H9 (cell line): ENCODE data around the gene BPIFB2. TPM values are rescaled to one million over a fixed set of nuclear protein-coding genes. Genes with fewer than 3 reads are reported as not detected.

ENCODE experiments used
- DNase-seq: peaks from one replicate; pipeline ENCODE4 v3.0.0-alpha.2; 2017
- H2AFZ ChIP-seq: one replicate; pipeline ENCODE4 v1.6.1; 2013; ENCODE audit warnings: mild to moderate bottlenecking, low read length, control low read depth, moderate library complexity
- H2AK5ac ChIP-seq: 2 replicates; pipeline ENCODE4 v1.6.1; 2013; ENCODE audit warnings: low read length, control low read depth, mixed read lengths; ENCODE audit not compliant: insufficient read length
- H2BK120ac ChIP-seq: one replicate; pipeline ENCODE4 v1.6.1; 2013; ENCODE audit warnings: low read depth, mild to moderate bottlenecking, low read length, control low read depth, inconsistent platforms; ENCODE audit not compliant: poor library complexity, severe bottlenecking
- H2BK12ac ChIP-seq: 2 replicates; pipeline ENCODE4 v1.6.1; 2013; ENCODE audit warnings: low read length, control low read depth, mixed read lengths, low read depth; ENCODE audit not compliant: insufficient read length
- H2BK15ac ChIP-seq: 2 replicates; pipeline ENCODE4 v1.6.1; 2013; ENCODE audit warnings: low read depth, low read length, control low read depth
- H2BK20ac ChIP-seq: one replicate; pipeline ENCODE4 v1.6.1; 2013; ENCODE audit warnings: low read depth, mild to moderate bottlenecking, low read length, control low read depth, inconsistent platforms; ENCODE audit not compliant: poor library complexity, severe bottlenecking
- H2BK5ac ChIP-seq: 2 replicates; pipeline ENCODE4 v1.6.1; 2013; ENCODE audit warnings: low read length, control low read depth, mixed read lengths; ENCODE audit not compliant: insufficient read length
- H3K14ac ChIP-seq: 2 replicates; pipeline ENCODE4 v1.6.1; 2013; ENCODE audit warnings: low read length, control low read depth; ENCODE audit not compliant: insufficient read depth
- H3K18ac ChIP-seq: 2 replicates; pipeline ENCODE4 v1.6.1; 2013; ENCODE audit warnings: low read depth, mild to moderate bottlenecking, mixed read lengths, low read length, control low read depth; ENCODE audit not compliant: insufficient read length
- H3K23ac ChIP-seq: 2 replicates; pipeline ENCODE4 v1.6.1; 2013; ENCODE audit warnings: low read length, control low read depth, mixed read lengths, low read depth; ENCODE audit not compliant: insufficient read length
- H3K23me2 ChIP-seq: 2 replicates; pipeline ENCODE4 v1.6.1; 2013; ENCODE audit warnings: low read depth, mild to moderate bottlenecking, mixed read lengths, low read length, control low read depth; ENCODE audit not compliant: insufficient read length, poor library complexity, severe bottlenecking
- H3K27ac ChIP-seq: 2 replicates; pipeline ENCODE4 v1.5.1; 2013; ENCODE audit warnings: low read length, control low read depth, mixed read lengths, low read depth; ENCODE audit not compliant: insufficient read length
- H3K27me3 ChIP-seq: 2 replicates; pipeline ENCODE4 v1.6.1; 2013; ENCODE audit warnings: low read length, control low read depth, inconsistent platforms; ENCODE audit not compliant: insufficient read depth
- H3K4ac ChIP-seq: 2 replicates; pipeline ENCODE4 v1.6.1; 2013; ENCODE audit warnings: low read depth, mild to moderate bottlenecking, control low read depth, inconsistent platforms, low read length, moderate library complexity
- H3K4me1 ChIP-seq: 2 replicates; pipeline ENCODE4 v1.6.1; 2013; ENCODE audit warnings: low read length, control low read depth, inconsistent platforms; ENCODE audit not compliant: insufficient read depth
- H3K4me2 ChIP-seq: 2 replicates; pipeline ENCODE4 v1.6.1; 2013; ENCODE audit warnings: low read length, control low read depth, mixed read lengths; ENCODE audit not compliant: insufficient read length, insufficient read depth
- H3K56ac ChIP-seq: 2 replicates; pipeline ENCODE4 v1.6.1; 2013; ENCODE audit warnings: low read depth, mild to moderate bottlenecking, mixed read lengths, low read length, control low read depth; ENCODE audit not compliant: insufficient read length
- H3K79me1 ChIP-seq: 2 replicates; pipeline ENCODE4 v1.6.1; 2013; ENCODE audit warnings: low read depth, mild to moderate bottlenecking, moderate library complexity, low read length, control low read depth, inconsistent platforms; ENCODE audit not compliant: insufficient read depth, poor library complexity, severe bottlenecking
- H3K79me2 ChIP-seq: 2 replicates; pipeline ENCODE4 v1.6.1; 2013; ENCODE audit warnings: low read length, control low read depth, inconsistent platforms; ENCODE audit not compliant: insufficient read depth
- H3K9ac ChIP-seq: 2 replicates; pipeline ENCODE4 v1.6.1; 2013; ENCODE audit warnings: low read length, control low read depth, mixed read lengths; ENCODE audit not compliant: insufficient read length; ENCODE audit errors: extremely low read depth
- H3K9me3 ChIP-seq: one replicate; pipeline ENCODE4 v1.6.1; 2013; ENCODE audit warnings: low read depth, low read length, inconsistent platforms; ENCODE audit not compliant: control insufficient read depth
- H3T11ph ChIP-seq: one replicate; pipeline ENCODE4 v1.6.1; 2013; ENCODE audit warnings: mild to moderate bottlenecking, low read length, control low read depth, inconsistent platforms
- H4K20me1 ChIP-seq: one replicate; pipeline ENCODE4 v1.6.1; 2013; ENCODE audit not compliant: control insufficient read depth, insufficient read length, insufficient read depth
- H4K5ac ChIP-seq: 2 replicates; pipeline ENCODE4 v1.6.1; 2013; ENCODE audit warnings: low read depth, mild to moderate bottlenecking, mixed read lengths, low read length, control low read depth; ENCODE audit not compliant: insufficient read length
- H4K8ac ChIP-seq: replicated peaks from 2 replicates; pipeline ENCODE4 v1.6.1; 2013; ENCODE audit warnings: low read length, control low read depth, mixed read lengths, low read depth; ENCODE audit not compliant: insufficient read length
- H4K91ac ChIP-seq: 2 replicates; pipeline ENCODE4 v1.6.1; 2013; ENCODE audit warnings: low read depth, mild to moderate bottlenecking, moderate library complexity, mixed read lengths, low read length, control low read depth; ENCODE audit not compliant: insufficient read length
- H3K27ac Mint-ChIP-seq, 3 experiments: 2 replicates in 2 of 3; 3 replicates in 1 of 3; pipeline ENCODE4 v1.8.0; 2020 to 2021; ENCODE audit warnings: mixed read lengths in 3 of 3, mild to moderate bottlenecking in 1 of 3, moderate library complexity in 1 of 3
- H3K27me3 Mint-ChIP-seq: 2 replicates; pipeline ENCODE4 v1.8.0; 2021; ENCODE audit warnings: low read depth, mild to moderate bottlenecking, moderate library complexity, mixed read lengths
- H3K36me3 Mint-ChIP-seq, 3 experiments: 2 replicates in 2 of 3; 3 replicates in 1 of 3; pipeline ENCODE4 v1.8.0; 2020 to 2021; ENCODE audit warnings: low read depth in 3 of 3, mixed read lengths in 3 of 3; ENCODE audit not compliant: insufficient read depth in 1 of 3
- H3K4me1 Mint-ChIP-seq, 2 experiments: 2 replicates each; pipeline ENCODE4 v1.8.0; 2020; ENCODE audit warnings: mixed read lengths in 2 of 2
- H3K4me3 Mint-ChIP-seq, 2 experiments: 2 replicates in 1 of 2; 3 replicates in 1 of 2; pipeline ENCODE4 v1.8.0; 2020 to 2021; ENCODE audit warnings: mild to moderate bottlenecking in 2 of 2, mixed read lengths in 2 of 2, moderate library complexity in 1 of 2
- H3K9me3 Mint-ChIP-seq, 2 experiments: 2 replicates in 1 of 2; 3 replicates in 1 of 2; pipeline ENCODE4 v1.8.0; 2020; ENCODE audit warnings: mild to moderate bottlenecking in 2 of 2, mixed read lengths in 2 of 2, moderate library complexity in 1 of 2
- WGBS: extraction: QIAGEN DNeasy Blood & Tissue Kit; methylation state at CpG from one replicate; pipeline ENCODE4 v1.1.7; 2013; ENCODE audit warnings: missing lambda C conversion rate, low lambda C conversion rate, mixed read lengths; ENCODE audit not compliant: insufficient read length; ENCODE audit errors: extremely low coverage; 5-methylcytosine and 5-hydroxymethylcytosine counted together
- total RNA-seq: library from RNA; stranded (reverse); gene quantifications from 2 replicates; pipeline ENCODE4 v1.2.1, GENCODE V29; 2021
- TF ChIP-seq, protein P1 (sequence below): fragments of 200-600 bp; sonication (generic); conservative IDR thresholded peaks from 3 replicates; pipeline ENCODE4 v1.8.0; 2021; ENCODE audit warnings: antibody characterized with exemption, mild to moderate bottlenecking

The BPIFB2 gene
- total RNA-seq, 1 experiment from 2014 or later = not detected

DNA sequence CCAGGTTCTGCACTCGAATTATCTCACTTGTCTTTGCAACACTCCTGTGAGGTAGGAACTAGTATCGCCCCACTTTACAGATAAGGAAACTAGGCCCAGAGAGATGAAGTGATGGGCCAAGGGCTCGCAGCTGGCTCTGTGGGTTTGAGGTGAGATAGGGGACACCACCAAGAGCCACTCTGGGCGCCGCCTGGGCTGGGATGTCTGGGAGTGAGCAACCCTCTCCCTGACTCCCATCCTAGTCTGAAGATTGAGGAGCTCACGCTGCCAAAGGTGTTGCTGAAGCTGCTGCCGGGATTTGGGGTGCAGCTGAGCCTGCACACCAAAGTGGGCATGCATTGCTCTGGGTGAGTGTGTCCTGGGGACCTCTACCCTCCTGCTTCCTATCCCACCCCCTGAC, 51.6 kb downstream of the BPIFB2 start:
- no peaks in the 10 kb centered on the region for H3K79me1 ChIP-seq
- H3K18ac ChIP-seq = no peak overlapping the region
- no peak overlapping the region for H4K8ac ChIP-seq
- H3K9ac ChIP-seq = no peak overlapping the region
- no peaks in the 10 kb centered on the region for H4K20me1 ChIP-seq
- no peak for DNase-seq
- no peak overlapping the region for H2BK12ac ChIP-seq
- no peaks in the 10 kb centered on the region for H3K9me3 Mint-ChIP-seq
- no peaks in the 10 kb centered on the region for H3K4me1 ChIP-seq
- H2AFZ ChIP-seq = no peak overlapping the region
- H3K27ac ChIP-seq = no peak overlapping the region
- H4K5ac ChIP-seq = no peak overlapping the region
- WGBS = no CpG with 5 or more reads among the region's 7 CpGs
- no peak overlapping the region for H2BK5ac ChIP-seq
- no peak overlapping the region for H4K91ac ChIP-seq
- H3K9me3 ChIP-seq = no peaks in the 10 kb centered on the region
- H3K27me3 Mint-ChIP-seq = peaks cover 4% of the 10 kb centered on the region; the same call in 1 of the 2 replicates
- no peaks in the 10 kb centered on the region for H3K23me2 ChIP-seq
- H3T11ph ChIP-seq = no peak overlapping the region
- H3K27me3 ChIP-seq = no peaks in the 10 kb centered on the region
- TF ChIP-seq, protein P1, sequence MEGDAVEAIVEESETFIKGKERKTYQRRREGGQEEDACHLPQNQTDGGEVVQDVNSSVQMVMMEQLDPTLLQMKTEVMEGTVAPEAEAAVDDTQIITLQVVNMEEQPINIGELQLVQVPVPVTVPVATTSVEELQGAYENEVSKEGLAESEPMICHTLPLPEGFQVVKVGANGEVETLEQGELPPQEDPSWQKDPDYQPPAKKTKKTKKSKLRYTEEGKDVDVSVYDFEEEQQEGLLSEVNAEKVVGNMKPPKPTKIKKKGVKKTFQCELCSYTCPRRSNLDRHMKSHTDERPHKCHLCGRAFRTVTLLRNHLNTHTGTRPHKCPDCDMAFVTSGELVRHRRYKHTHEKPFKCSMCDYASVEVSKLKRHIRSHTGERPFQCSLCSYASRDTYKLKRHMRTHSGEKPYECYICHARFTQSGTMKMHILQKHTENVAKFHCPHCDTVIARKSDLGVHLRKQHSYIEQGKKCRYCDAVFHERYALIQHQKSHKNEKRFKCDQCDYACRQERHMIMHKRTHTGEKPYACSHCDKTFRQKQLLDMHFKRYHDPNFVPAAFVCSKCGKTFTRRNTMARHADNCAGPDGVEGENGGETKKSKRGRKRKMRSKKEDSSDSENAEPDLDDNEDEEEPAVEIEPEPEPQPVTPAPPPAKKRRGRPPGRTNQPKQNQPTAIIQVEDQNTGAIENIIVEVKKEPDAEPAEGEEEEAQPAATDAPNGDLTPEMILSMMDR = no peak
- no peak overlapping the region for H3K14ac ChIP-seq
- no peak overlapping the region for H2AK5ac ChIP-seq
- H3K27ac Mint-ChIP-seq = peak overlapping the region in 1 of 3 experiments; percentile 25; a peak in 1 of 7 replicates
- no peak overlapping the region for H2BK15ac ChIP-seq
- no peak overlapping the region for H3K4me2 ChIP-seq
- no peaks in the 10 kb centered on the region for H3K4me1 Mint-ChIP-seq
- H2BK20ac ChIP-seq = no peak overlapping the region
- no peak overlapping the region for H2BK120ac ChIP-seq
- no peak overlapping the region for H3K4ac ChIP-seq
- H3K4me3 Mint-ChIP-seq = no peak overlapping the region
- H3K79me2 ChIP-seq = no peaks in the 10 kb centered on the region
- H3K56ac ChIP-seq = no peak overlapping the region
- H3K23ac ChIP-seq = no peak overlapping the region
- H3K36me3 Mint-ChIP-seq = no peaks in the 10 kb centered on the region
